Thoracic aorta (tissue), 2 donors: ENCODE measurements around the gene TAF10. TPM values are rescaled to one million over a fixed set of nuclear protein-coding genes. Genes with fewer than 3 reads are reported as not detected.
A peak's percentile ranks its signal among the peaks of the same experiment; 100 is the strongest.

Source experiments
- ATAC-seq: fragments of 150-250 bp; one replicate; pipeline ENCODE4 v1.8.0; 2017; ENCODE audit warnings: low read depth; ENCODE audit not compliant: insufficient number of reproducible peaks, low FRiP score
- DNase-seq: peaks from one replicate; pipeline ENCODE4 v3.0.0-alpha.2; 2020; ENCODE audit warnings: low spot score
- H3K27ac ChIP-seq, 2 donors: fragments of 200-600 bp; sonication (generic); 1 replicate in 1 of 2; 2 replicates in 1 of 2; pipeline ENCODE4 v1.5.1; 2016; ENCODE audit warnings: mild to moderate bottlenecking in 2 of 2, moderate library complexity in 2 of 2
- H3K27me3 ChIP-seq: fragments of 200-600 bp; sonication (generic); replicated peaks from 2 replicates; pipeline ENCODE4 v1.6.0; 2016; ENCODE audit warnings: mild to moderate bottlenecking; ENCODE audit not compliant: insufficient read depth
- H3K36me3 ChIP-seq: fragments of 200-600 bp; sonication (generic); one replicate; pipeline ENCODE4 v1.5.1; 2016
- H3K4me1 ChIP-seq, 2 donors: fragments of 200-600 bp; sonication (generic); 1 replicate in 1 of 2; 2 replicates in 1 of 2; pipeline versions ENCODE4 v1.5.1 to v1.6.0; 2016; ENCODE audit warnings: low read depth in 2 of 2, mild to moderate bottlenecking in 1 of 2; ENCODE audit not compliant: control insufficient read depth in 1 of 2
- H3K4me3 ChIP-seq: fragments of 200-600 bp; sonication (generic); 2 replicates; pipeline ENCODE4 v1.5.1; 2016; ENCODE audit warnings: mild to moderate bottlenecking
- H3K9me3 ChIP-seq: fragments of 200-600 bp; sonication (generic); 2 replicates; pipeline ENCODE4 v1.5.1; 2016
- total RNA-seq, 2 donors: library from RNA; depleted of rRNA; stranded (reverse); fragments of >200 nt; gene quantifications; one replicate each; pipeline versions ENCODE4 v1.1.0 to v1.2.3, GENCODE V29; 2016
- TF ChIP-seq, protein P1 (sequence below): fragments of 200-600 bp; sonication (generic); IDR thresholded peaks from one replicate; pipeline ENCODE4 v1.5.1; 2019; ENCODE audit warnings: antibody characterized with exemption

TAF10 gene
- 10 to 100 TPM; 39.5 to 40.0 TPM for total RNA-seq

DNA sequence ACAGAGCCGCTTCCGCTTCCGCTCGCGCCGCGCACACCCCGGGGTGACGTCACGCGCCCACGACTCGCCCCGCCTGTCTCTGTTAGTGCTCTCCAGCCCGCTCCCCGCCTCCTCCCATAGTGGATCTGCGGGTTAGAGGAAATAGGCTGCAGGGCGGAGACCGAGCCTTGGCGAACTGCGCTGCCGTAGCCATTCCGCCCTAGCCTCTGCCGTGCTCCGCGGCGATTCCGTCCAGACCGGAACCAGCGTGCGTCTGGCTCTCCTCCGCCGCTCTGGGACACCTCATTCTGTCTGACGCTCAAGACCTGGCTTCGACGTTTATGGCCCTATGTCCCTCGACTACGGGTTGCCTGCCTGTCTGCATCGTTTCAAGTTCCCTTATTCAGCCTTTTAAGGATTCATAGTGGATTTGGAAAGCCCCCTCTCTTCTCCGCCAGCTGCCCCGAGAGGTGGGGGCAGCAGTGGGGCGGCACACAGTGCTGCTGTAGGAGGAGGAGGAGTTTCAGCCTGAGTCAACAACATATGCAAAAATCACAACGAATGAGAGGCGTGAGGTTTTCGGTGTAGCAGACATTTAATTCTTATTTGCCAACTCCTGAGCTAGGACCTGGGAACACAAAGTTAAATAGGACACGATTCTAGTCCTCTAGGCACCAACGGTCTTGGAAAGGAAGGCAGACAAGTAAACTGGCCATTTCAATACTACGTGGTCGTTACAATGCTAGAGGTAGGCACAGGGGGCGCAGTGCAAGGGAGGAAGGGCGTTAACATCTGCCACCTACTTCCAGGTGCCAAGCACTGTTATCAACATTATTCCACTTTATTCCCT lies at the start of gene TAF10:
Gene TAF10, minus strand, starts transcription at position 4 of the 829 bp plus-strand sequence. CDS start 27 bp downstream, outside the sequence.
- peak; percentile 95 for DNase-seq
- peaks cover 41 to 51% of the 10 kb centered on the region in 2 donors for H3K4me1 ChIP-seq
- TF ChIP-seq, protein P1, sequence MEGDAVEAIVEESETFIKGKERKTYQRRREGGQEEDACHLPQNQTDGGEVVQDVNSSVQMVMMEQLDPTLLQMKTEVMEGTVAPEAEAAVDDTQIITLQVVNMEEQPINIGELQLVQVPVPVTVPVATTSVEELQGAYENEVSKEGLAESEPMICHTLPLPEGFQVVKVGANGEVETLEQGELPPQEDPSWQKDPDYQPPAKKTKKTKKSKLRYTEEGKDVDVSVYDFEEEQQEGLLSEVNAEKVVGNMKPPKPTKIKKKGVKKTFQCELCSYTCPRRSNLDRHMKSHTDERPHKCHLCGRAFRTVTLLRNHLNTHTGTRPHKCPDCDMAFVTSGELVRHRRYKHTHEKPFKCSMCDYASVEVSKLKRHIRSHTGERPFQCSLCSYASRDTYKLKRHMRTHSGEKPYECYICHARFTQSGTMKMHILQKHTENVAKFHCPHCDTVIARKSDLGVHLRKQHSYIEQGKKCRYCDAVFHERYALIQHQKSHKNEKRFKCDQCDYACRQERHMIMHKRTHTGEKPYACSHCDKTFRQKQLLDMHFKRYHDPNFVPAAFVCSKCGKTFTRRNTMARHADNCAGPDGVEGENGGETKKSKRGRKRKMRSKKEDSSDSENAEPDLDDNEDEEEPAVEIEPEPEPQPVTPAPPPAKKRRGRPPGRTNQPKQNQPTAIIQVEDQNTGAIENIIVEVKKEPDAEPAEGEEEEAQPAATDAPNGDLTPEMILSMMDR: peak; percentile 51
- H3K4me3 ChIP-seq: peak within 1 kb of the TSS; percentile 84
- H3K36me3 ChIP-seq: peaks cover 45% of the 10 kb centered on the region
- no peaks in the 10 kb centered on the region for H3K27me3 ChIP-seq
- peak within 1 kb of the TSS; percentile 99 to 100 for H3K27ac ChIP-seq
- ATAC-seq: peak; percentile 59
- no peaks in the 10 kb centered on the region for H3K9me3 ChIP-seq

DNA sequence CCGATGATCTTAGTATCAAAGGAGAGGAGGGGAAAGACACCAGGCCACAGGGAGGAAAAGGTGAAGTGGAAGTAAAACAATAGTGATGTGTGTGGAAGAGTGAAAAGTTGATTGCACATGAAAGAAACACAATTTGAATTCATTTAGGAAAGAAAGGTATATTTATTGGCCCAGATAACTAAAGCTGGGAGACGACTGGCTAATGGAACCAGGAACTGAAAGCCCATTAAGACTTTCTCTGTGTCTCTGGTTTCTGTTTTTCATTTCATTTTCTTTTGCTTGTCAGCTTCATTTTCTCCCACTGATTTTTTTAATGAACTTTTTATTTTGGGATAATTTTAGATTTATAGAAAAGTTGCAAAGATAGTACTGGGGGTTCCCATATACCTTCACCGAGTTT lies 48.7 kb upstream of the TAF10 start:
- H3K27ac ChIP-seq: no peak overlapping the region
- peaks cover 4 to 19% of the 10 kb centered on the region in 2 donors for H3K4me1 ChIP-seq
- ATAC-seq: no peak
- no peaks in the 10 kb centered on the region for H3K36me3 ChIP-seq
- no peaks in the 10 kb centered on the region for H3K9me3 ChIP-seq
- H3K4me3 ChIP-seq: no peak overlapping the region
- no peaks in the 10 kb centered on the region for H3K27me3 ChIP-seq
- TF ChIP-seq, protein P1: no peak
- DNase-seq: no peak

DNA sequence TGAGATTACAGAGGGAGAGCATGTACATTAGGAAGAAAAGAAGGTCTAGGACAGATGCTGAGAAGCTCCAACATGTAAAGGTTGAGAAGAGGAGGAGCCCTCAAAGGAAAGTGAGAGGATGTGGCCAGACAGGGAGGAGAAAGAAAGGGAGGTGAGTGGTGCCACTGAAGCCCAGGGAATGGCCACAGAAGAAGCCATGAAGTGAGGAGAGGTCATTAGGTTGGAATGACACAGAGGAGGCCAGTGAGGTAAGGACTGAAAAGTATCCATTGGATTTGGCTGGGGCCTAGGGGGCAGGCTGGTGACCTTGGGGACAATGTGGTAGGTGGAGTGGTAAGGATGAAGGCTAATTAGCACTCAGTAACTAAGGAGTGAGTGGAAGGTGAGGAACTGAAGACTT lies 46.6 kb upstream of the TAF10 start:
- H3K9me3 ChIP-seq: no peaks in the 10 kb centered on the region
- no peak overlapping the region for H3K4me3 ChIP-seq
- ATAC-seq: no peak
- H3K27me3 ChIP-seq: no peaks in the 10 kb centered on the region
- TF ChIP-seq, protein P1: no peak
- no peak for DNase-seq
- H3K4me1 ChIP-seq: peaks cover 9 to 33% of the 10 kb centered on the region in 2 donors
- H3K27ac ChIP-seq: no peak overlapping the region
- no peaks in the 10 kb centered on the region for H3K36me3 ChIP-seq

DNA sequence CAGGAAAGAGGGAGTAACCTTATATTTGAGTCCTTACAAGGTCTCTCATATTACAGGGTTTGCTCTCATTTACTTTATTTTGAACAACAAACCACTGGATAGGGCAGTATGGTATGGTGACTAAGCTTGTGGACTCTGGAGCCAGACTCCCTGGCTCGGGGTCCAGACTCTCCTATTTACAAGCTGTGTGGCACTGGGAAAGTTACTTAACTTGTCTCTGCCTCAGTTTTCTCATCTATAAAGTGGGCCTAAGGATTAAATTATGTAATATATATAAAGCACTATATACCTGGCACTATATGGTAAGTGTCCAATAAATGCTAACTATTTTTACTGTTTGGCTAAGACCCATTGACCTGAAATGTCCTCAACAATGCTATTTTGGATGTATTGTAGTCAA lies 45.3 kb upstream of the TAF10 start:
- no peak for DNase-seq
- Histone ChIP-seq H3K4me3 (no peak overlapping the region), H3K27ac (peak overlapping the region; percentile 83 to 86), H3K4me1 (peaks cover 9 to 39% of the 10 kb centered on the region in 2 donors), H3K27me3 (no peaks in the 10 kb centered on the region), H3K9me3 (no peaks in the 10 kb centered on the region), H3K36me3 (no peaks in the 10 kb centered on the region)
- no peak for ATAC-seq
- TF ChIP-seq, protein P1: no peak

DNA sequence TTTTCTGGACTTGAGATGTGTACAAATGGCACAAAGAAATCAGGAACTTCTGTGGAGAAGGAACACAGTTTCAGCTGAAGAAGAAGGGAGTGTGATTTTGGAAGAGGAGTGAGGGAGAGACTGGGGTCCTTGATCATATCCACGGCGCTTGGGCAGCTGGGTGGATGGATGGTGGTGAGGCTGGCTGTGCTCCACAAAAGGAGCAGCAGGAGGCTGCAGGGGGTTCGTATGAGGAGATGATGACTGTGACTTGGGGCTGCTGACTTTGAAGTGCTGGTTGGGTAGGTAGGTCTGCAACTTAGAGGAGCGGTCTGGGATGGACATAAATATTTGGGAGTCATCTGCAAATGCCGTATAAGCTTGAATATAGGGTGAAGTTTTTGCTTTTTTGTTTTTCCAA lies 44.9 kb upstream of the TAF10 start:
- no peak for DNase-seq
- Histone ChIP-seq H3K4me1 (peaks cover 9 to 39% of the 10 kb centered on the region in 2 donors), H3K4me3 (peak overlapping the region; percentile 83), H3K36me3 (no peaks in the 10 kb centered on the region), H3K9me3 (no peaks in the 10 kb centered on the region), H3K27me3 (no peaks in the 10 kb centered on the region), H3K27ac (peak overlapping the region; percentile 83 to 86)
- ATAC-seq: no peak
- TF ChIP-seq, protein P1: no peak
